WERI-Rb-1 (cell line): ENCODE data around the gene KCNJ14.

Source experiments
- DNase-seq: peaks from one replicate; pipeline ENCODE4 v3.0.0-alpha.2; 2020
- H3K27ac ChIP-seq: fragments of 250-450 bp; sonication (Bioruptor Pico); 2 replicates; pipeline ENCODE4 v1.5.1; 2020; ENCODE audit warnings: mild to moderate bottlenecking, moderate library complexity
- H3K27me3 ChIP-seq: fragments of 250-450 bp; sonication (Bioruptor Pico); 2 replicates; pipeline ENCODE4 v1.5.1; 2021; ENCODE audit warnings: mild to moderate bottlenecking, low read depth, moderate library complexity; ENCODE audit not compliant: insufficient read depth, severe bottlenecking
- H3K36me3 ChIP-seq: fragments of 250-450 bp; sonication (Bioruptor Pico); 2 replicates; pipeline ENCODE4 v1.5.1; 2020; ENCODE audit warnings: mild to moderate bottlenecking, moderate library complexity
- H3K4me3 ChIP-seq: 2 replicates; pipeline ENCODE4 v1.5.1; 2011; ENCODE audit warnings: low read depth, mild to moderate bottlenecking, control low read depth, low read length
- H3K9me3 ChIP-seq: fragments of 250-450 bp; sonication (Bioruptor Pico); 2 replicates; pipeline ENCODE4 v1.5.1; 2021; ENCODE audit warnings: mild to moderate bottlenecking, moderate library complexity; ENCODE audit not compliant: severe bottlenecking
- TF ChIP-seq, protein P1 (sequence below): IDR thresholded peaks from 2 replicates; pipeline ENCODE4 v1.5.1; 2011; ENCODE audit warnings: low read depth, mild to moderate bottlenecking, control low read depth, inconsistent platforms, low read length

The KCNJ14 gene

DNA sequence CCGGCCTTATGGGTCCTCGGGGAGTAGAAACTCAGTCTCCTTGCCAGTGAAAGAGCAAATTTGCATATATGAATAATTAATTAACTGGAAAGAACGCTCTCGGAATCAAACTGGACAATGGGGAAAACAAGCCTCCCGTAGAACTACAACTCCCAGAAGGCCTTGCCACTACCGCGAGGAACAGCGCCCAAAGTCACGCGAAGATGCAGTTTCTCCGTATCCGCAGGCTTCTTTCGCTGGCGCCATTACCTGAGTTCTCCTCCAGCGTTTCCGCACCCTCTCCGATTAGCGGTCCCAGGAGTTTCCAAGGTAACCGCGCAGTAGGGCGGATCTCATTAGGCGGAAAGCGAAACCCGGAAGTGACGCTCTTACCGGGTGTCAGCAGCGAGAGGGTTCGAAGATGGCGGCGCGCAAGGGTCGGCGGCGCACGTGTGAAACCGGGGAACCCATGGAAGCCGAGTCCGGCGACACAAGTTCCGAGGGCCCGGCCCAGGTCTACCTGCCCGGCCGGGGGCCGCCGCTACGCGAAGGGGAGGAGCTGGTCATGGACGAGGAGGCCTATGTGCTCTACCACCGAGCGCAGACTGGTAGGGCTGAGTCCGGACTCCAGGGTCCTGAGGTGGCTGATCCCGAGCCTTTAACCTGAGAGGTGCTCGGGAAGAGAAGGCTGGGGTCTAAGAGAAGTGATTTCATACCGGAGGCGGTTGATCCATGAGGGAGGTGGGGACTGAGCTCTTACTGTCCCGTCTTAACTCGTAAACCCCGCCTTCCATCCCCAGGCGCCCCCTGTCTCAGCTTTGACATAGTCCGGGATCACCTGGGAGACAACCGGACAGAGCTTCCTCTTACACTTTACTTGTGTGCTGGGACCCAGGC is 9.5 kb upstream of the KCNJ14 start, which contains the start of gene GRWD1:
TSS of gene GRWD1 (plus strand) at position 378 of the 876 bp plus-strand sequence. CDS start at position 401, 23 bp downstream.
- TF ChIP-seq, protein P1, sequence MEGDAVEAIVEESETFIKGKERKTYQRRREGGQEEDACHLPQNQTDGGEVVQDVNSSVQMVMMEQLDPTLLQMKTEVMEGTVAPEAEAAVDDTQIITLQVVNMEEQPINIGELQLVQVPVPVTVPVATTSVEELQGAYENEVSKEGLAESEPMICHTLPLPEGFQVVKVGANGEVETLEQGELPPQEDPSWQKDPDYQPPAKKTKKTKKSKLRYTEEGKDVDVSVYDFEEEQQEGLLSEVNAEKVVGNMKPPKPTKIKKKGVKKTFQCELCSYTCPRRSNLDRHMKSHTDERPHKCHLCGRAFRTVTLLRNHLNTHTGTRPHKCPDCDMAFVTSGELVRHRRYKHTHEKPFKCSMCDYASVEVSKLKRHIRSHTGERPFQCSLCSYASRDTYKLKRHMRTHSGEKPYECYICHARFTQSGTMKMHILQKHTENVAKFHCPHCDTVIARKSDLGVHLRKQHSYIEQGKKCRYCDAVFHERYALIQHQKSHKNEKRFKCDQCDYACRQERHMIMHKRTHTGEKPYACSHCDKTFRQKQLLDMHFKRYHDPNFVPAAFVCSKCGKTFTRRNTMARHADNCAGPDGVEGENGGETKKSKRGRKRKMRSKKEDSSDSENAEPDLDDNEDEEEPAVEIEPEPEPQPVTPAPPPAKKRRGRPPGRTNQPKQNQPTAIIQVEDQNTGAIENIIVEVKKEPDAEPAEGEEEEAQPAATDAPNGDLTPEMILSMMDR, result 0 out of 2 replicates have a peak, but pooled peaks have one; percentile 18
- Histone ChIP-seq H3K9me3 (no peaks in the 10 kb centered on the region), H3K4me3 (peak within 1 kb of the TSS; percentile 98), H3K27ac (peak within 1 kb of the TSS; percentile 85), H3K36me3 (peaks cover 32% of the 10 kb centered on the region), H3K27me3 (no peaks in the 10 kb centered on the region)
- DNase-seq, result peak; percentile 94

DNA sequence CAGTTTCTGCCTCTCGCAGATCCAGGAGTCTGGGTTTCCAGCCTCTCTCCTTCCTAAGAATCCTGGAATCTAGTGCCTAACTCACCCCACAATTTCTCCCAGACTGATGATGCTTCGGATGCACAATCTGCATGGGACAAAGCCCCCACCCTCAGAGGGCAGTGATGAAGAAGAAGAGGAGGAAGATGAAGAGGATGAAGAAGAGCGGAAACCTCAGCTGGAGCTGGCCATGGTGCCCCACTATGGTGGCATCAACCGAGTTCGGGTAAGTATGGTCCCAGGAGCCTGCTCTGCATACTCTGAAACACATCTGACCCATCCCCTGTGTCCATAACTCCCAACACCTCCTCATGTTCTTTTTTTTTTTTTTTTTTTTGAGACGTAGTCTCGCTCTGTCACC is 8.8 kb upstream of the KCNJ14 start:
- Histone ChIP-seq H3K4me3 (peak overlapping the region; percentile 98), H3K27ac (peak overlapping the region; percentile 85; the same call in 1 of the 2 replicates), H3K36me3 (peaks cover 40% of the 10 kb centered on the region), H3K9me3 (no peaks in the 10 kb centered on the region), H3K27me3 (no peaks in the 10 kb centered on the region)
- no peak for DNase-seq
- TF ChIP-seq, protein P1, result no peak

DNA sequence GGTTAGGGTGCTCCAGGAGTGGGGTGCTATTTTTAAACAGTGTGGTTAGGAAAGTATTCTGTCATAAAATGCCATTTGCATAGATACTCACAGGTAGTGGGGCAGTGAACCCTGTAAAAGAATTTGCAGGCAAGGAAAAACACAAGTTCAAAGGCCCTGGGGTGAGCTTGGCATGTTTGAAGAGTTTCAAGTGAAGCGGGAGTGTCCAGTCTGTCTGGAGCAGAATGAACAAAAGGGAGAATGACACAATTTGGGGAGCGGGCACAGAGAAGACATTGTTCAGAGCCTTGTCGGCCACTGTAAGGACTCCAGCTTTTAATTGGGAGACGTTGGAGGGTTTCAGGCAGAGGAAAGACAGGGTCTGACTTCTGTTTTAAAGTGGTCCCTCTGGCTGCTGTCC is 6.8 kb upstream of the KCNJ14 start:
- Histone ChIP-seq H3K4me3 (no peak overlapping the region), H3K9me3 (no peaks in the 10 kb centered on the region), H3K27ac (no peak overlapping the region), H3K36me3 (peaks cover 55% of the 10 kb centered on the region), H3K27me3 (no peaks in the 10 kb centered on the region)
- TF ChIP-seq, protein P1, result no peak
- DNase-seq, result no peak

DNA sequence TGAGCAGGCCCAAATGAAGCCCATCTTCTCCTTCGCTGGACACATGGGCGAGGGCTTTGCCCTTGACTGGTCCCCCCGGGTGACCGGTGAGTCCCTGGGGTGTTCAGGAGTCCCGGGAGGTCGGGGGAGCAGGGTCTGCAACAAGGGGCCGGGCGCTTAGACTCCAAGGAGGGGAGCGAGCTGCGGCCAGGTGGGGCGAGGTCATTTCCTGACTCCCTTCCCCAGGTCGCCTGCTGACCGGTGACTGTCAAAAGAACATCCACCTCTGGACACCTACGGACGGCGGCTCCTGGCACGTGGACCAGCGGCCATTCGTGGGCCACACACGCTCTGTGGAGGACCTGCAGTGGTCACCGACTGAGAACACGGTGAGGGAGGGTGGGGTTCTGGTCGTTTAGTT is 4.9 kb upstream of the KCNJ14 start:
- H3K27me3 ChIP-seq, result no peaks in the 10 kb centered on the region
- no peaks in the 10 kb centered on the region for H3K9me3 ChIP-seq
- peaks cover 57% of the 10 kb centered on the region for H3K36me3 ChIP-seq
- DNase-seq, result no peak
- H3K4me3 ChIP-seq, result no peak overlapping the region
- no peak overlapping the region for H3K27ac ChIP-seq
- TF ChIP-seq, protein P1, result no peak

DNA sequence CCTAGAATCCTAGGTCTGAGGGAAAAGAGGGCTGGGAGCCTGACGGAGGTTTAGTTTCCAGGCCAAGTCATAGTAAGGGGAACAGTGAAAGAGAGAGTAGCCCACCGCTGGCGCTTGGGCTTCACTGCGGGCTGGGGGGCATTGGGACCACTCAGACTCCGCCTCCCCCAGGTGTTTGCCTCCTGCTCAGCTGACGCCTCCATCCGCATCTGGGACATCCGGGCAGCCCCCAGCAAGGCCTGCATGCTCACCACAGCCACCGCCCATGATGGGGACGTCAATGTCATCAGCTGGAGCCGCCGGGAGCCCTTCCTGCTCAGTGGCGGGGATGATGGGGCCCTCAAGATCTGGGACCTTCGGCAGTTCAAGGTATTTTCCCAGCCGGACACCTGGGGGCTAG is 4.5 kb upstream of the KCNJ14 start:
- no peak for DNase-seq
- Histone ChIP-seq H3K27me3 (no peaks in the 10 kb centered on the region), H3K4me3 (no peak overlapping the region), H3K27ac (no peak overlapping the region), H3K36me3 (peaks cover 60% of the 10 kb centered on the region), H3K9me3 (no peaks in the 10 kb centered on the region)
- TF ChIP-seq, protein P1, result no peak

DNA sequence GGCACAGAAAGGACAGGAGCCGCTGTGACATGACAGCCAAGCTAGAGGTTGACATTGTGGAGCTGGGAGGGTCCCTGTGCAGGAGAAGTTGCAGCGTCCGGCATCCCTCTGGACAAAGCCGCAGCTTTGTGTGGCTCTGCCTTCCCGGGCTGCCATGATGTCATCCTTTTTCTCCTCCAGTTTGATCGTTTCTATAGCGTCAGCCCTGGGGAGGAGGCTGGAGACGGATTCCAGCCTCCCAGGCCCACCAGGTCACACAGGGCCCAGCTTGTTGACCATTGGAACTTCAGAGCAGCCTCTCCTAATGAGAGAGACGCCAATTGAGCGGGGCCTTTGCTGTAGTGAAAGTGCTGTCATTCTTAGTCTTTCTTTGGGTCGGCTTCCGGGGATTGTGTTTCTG is 3.8 kb upstream of the KCNJ14 start:
- TF ChIP-seq, protein P1, result no peak
- Histone ChIP-seq H3K9me3 (no peaks in the 10 kb centered on the region), H3K27ac (no peak overlapping the region), H3K36me3 (peaks cover 63% of the 10 kb centered on the region), H3K4me3 (no peak overlapping the region), H3K27me3 (no peaks in the 10 kb centered on the region)
- no peak for DNase-seq
